Head of caudate nucleus (tissue), 42 donors: ENCODE measurements around the gene TTBK2.

Experiments used
- DNase-seq, 42 donors: peaks; one replicate each; pipeline versions ENCODE4 v3.0.0 to v3.0.0-alpha.2; 2020 to 2021; ENCODE audit warnings: mixed read lengths in 7 of 42
- intact Hi-C: fragments of 100-400 bp; cut with DNase I; formaldehyde crosslinking; loops from one replicate; pipeline ENCODE4 v1.15.0; 2022

The TTBK2 gene

DNA sequence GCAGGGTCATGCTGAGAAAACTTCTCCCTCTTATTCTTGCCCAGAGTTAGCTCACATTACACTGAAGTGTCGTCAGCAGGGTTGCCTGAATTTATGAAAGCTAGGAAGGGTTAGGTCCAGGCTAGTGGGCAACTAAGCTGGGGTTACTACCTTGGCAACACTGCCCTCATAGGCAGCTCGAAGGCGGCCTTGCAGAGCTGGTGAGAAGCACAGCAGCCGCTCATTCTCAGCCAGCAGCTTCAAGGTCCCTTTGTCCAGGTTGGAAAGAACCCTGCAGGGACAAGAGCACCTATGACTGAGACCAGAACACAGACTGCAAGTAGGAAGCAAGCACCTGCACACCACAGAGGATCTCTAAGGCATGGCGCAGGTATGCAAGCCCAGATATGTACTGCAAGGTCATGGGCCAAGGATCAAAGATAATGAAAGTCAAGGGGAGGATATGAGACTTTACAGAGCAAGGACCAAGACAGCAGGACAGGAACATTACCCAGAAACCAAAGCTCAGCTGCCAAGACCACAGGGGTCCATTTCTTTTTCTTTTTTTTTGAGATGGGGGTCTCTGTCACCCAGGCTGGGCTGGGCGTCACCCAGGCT lies 186.4 kb downstream of the TTBK2 start:
- intact Hi-C loops = no loop called here
- no peak for DNase-seq

DNA sequence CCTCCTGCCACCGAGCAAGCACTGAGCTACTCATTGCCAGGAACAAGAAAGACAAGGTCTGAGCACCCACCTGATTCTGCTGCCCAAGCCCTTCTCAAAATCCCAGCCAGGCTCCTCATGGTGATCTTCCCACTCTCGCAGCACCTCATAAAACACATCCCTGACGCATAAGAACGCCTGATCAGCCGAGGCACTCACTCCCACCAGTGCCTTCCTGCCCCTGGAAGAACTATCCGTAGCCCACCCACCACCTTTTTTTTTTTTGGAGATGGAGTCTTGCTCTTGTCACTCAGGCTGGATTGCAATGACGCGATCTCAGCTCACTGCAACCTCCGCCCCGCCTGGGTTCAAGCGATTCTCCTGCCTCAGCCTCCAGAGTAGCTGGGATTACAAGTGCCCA lies 187.6 kb downstream of the TTBK2 start:
- intact Hi-C loops = no loop called here
- DNase-seq = peak in 7 of 42 donors; percentile 16 to 52 (median 34)

DNA sequence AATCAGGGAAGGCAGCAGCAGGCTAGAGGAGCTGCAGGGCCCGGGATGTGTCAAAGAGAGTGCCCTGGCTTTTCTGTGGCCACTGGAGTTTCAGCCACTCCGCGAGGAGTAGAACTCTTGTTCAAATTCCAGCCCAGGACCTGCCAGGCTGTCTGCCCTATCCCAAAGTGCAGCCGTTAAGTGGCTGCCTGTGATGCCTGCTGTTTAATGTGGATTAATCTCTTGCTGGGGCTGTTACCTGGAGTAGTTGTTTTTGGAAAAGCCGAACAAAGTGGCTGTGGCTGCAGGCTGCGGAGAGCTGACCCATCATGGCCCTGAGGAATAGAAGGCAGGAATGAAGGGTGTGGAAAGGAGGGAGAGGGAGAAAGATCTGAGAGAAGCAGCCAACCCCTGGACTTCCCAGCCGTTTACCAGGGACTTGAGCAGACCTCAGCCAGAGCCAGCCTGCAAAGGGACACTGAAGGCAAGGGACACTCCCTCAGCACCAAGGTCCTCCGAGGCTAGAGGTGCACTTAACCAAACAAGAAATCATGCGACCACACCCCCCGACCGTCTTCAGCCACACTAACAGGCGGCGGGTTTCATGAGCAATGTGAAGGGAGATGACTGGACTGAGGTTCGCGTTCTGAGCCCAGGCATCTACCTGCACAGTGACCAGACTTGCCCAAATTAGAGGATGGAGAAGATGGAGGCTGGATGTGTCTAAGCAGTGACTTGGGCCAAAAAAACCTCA lies 188.3 kb downstream of the TTBK2 start:
- DNase-seq = no peak
- intact Hi-C loops = no loop called here

DNA sequence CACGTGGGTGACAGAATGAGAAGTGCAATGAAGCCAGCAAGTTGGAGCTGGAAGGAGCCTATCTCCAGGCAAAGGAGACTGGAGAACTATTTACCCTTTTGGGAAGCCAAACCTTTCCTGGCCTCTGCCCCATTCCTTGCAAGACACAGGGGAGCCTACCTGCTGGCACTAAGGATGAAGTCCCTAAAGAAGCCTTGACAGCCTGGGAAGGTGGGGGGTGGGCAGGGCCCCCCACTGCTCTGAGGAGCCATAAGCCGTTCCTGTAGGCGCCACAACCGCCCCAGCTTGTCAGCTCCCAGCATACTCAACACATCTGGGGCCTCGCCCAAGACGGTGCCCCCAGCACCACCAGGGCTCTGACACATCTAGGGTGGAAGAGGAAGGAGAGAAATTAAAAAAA lies 189.1 kb downstream of the TTBK2 start:
- intact Hi-C loops = no loop called here
- DNase-seq = peak in 5 of 42 donors; percentile 17 to 58 (median 40)

DNA sequence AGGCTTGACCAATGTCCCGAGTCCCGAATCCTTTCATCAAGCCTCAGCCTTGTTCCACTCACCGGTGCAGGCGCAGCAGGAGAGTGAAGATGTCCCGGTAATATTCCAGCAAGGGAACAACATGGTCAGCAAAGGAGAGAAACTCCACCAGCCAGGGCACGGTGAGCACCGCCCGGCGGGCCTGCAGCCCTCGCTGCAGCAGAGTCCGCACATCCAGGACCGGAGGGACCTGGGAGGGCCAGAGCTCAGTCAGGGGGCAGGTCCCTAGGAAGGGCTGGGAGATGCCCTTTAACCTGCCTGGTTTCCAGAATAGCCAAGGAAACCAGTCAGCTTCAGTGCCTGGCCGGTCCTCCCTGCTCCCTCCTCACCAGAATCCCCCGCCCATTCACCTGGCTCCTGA lies 190.0 kb downstream of the TTBK2 start:
- DNase-seq = no peak
- intact Hi-C loops = no loop called here

DNA sequence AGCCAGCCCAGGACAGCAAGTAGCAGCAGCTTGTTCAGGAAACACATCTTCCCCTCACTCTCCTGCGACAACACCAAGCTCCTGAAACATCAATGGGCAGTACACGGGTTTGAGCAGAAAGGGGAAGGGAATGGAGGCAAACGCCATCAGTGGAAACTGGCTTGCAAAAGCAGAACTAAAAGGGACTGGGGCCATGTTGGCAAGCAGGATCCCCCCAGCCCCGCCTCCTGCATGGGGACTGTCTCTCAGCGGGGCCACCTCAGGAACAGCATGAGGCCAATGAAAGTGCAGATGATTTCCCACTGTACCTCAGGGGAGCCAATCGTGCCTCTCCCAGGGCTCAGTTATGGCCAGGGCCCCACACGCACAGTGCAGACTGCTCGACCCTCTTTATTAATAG lies 190.4 kb downstream of the TTBK2 start:
- intact Hi-C loops = no loop called here
- DNase-seq = no peak

DNA sequence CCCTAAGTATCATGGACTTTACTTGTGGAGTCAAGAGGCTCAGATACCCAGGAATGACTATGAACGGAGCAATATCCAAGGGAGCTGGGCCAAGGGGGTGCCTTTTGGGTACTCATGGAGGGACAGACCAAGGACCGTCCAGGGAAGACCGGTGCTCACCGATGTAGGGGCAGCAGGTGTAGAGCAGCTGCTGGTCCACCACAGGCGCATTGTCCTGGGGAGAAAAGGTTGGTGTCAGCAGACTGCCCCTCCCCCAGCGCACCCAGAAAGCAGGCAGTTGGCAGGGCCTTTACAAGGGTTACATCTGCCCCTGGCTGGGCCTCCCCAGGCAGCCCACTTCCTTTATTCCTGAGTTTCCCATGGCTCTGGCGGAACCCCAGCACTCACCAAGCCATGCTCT lies 191.2 kb downstream of the TTBK2 start:
- intact Hi-C loops = no loop called here
- no peak for DNase-seq

DNA sequence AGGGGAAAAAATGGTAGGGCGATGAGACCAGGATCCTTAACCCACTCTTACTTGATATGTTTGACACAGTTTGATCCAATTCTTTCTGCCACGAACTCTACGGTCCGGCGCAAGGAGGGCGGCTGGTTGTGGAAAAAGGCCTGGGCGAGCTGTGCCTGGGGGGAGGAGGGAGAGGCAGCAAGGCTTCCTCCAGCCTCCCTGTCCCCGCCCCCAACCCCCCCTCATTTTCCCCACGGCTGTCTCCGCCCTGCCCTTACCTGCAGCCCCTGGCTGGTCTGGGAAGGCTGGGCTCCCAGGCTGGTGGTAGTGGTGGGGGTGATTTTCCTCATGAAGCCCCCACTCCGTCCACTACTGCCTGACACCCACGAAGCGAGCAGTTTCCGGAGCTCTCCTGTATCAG lies 191.6 kb downstream of the TTBK2 start:
- intact Hi-C loops = no loop called here
- DNase-seq = no peak

DNA sequence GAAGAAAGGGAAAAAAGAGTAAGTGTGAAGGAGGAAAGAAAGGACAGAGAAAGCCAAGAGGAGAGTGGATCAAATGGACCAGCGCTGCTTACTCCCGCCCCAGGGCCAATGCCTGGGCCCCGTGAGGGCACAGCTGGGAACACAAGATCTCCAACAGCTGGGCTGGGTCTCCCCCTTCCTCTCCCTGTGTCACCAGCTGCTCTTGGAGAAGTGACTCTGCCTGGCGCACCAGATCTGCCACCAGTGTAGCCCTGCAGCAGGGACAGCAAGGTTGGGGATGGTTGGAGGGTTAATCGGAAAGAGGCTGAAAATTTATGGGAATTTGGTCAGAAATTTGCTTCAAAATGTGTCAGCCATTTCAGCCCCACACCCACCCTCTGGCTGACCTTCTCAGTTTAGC lies 192.0 kb downstream of the TTBK2 start:
- peak in 24 of 42 donors; percentile 17 to 78 (median 50) for DNase-seq
- intact Hi-C loops = no loop called here

DNA sequence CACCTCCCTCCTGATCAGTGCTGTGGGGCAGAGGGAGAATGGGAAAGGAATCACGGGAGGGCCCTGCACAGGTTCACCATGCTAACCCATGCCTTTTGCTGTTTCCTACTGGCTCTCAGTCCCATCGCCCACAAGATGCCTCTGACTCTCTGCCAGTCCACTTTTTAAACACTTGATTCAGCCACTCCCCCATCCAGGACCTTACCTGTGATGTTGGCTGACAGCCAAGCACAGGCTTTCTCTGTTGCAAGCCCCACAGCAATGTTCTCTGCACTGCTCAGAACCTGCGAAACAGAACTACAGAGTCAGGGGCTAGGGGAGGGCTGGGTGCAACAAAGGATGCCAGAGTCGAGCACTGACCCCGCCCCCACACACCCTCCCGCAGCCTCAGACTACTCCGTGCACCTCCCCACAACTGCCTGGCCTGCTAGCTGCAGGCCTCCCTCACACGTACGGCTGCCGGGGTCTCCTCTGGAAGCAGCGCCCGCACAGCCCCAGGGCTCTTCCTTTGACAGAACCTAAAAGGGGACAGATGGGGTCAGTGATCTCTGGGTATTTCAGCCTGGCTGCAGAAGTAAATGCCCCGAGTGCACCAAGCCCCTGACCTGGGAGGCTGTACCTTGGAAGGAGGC lies 192.7 kb downstream of the TTBK2 start:
- DNase-seq = no peak
- intact Hi-C loops = no loop called here

DNA sequence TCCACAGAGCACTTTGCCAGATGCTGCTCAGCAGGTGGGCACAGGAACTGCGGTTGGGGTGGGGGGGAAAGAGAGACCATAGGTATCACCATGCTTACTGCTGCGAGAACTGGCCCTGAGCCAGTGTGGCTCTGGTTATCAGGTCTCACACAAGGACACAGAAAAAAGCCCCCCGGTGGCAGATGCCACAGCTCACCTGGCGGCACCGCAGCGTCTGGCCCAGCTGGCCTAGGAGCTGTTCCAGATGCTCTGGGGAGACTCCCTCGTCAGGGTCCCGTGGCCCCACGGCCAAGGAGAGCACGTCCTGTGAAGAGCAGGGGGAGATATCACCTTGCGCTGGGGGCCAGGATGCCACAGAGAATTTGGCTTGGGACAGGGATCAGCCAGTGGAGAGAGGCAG lies 194.5 kb downstream of the TTBK2 start:
- no peak for DNase-seq
- intact Hi-C loops = no loop called here

DNA sequence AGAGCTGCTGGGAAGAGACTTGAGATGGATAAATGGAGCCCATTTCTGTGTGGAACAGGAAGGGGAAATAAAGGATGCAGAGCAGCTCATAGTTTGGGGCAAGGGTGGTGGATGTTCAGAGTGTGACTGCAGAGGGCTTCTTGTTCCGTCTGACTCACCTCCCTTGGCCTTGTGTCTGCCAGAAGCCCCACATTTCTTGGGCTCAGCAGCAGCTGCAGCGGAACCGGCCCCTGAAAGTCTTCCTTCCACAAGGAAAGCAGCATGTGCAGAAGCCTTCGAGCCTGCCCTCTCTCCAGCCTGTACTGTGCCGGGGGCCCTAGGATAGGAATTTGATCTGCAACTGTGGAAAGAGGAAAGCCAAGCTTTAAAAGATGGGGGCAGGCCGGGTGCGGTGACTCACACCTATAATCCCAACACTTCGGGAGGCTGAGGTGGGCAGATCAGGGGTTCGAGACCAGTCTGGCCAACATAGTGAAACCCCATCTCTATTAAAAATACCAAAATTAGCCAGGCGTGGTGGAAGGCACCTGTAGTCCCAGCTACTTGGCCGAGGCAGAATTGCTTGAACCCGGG lies 195.2 kb downstream of the TTBK2 start:
- no peak for DNase-seq
- intact Hi-C loops = no loop called here

DNA sequence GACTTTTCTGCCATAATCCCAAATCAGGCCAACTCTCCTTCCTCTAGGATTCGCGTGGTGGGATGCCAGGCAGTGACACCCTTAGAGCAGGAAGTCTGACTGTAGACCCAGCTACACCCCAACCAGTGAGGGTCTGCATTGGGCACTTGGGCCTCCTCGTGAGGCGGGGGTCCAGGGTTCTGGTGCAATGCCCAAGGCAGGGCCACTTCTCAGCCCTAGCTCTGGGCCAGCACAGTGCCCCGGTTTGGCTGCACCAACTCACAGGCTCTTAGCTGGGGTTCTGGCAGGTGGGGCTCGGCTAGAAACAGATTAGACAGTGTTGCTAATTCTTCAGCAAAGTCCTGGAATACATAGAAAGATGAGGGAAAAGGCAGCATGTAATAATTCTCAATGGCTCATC lies 196.3 kb downstream of the TTBK2 start:
- DNase-seq = no peak
- intact Hi-C loops = no loop called here

DNA sequence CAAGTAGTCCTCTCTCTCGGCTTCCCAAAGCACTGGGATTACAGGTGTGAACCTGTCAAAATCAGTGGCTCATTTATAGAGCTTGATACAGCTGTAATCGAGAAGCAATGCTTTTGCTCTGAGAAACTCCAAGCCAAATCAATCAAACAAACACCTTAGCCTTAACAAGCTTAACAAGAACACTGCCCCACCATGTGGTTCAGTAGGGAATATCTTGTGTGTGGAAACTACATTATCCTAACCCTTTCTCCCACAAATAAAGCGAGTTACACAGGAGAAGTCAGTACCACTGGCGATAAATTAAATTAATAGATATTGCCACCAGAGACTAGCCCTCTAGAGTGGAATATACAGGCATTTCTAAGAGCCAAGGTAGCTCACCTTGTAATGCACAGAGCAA lies 197.5 kb downstream of the TTBK2 start:
- intact Hi-C loops = no loop called here
- no peak for DNase-seq

DNA sequence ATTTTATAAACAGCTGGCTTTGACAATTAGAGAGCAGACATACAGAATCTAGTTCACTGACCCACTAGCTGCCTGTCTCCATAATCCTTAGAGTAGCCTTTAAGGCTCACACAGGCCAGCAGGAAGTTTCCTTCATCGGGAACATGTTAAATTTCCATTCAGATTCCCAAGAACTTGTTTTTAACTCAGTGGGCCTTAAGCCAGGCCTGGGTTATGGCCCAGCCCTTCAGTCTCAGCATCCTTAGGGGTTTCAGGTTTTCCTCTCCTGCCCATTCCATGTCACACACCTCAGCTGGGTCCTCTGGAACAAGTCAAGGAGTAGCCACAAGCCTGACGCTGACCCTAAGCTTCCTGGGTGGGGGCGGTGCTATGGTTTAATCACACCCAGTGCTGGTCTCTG lies 198.7 kb downstream of the TTBK2 start:
- intact Hi-C loops = no loop called here
- DNase-seq = no peak

DNA sequence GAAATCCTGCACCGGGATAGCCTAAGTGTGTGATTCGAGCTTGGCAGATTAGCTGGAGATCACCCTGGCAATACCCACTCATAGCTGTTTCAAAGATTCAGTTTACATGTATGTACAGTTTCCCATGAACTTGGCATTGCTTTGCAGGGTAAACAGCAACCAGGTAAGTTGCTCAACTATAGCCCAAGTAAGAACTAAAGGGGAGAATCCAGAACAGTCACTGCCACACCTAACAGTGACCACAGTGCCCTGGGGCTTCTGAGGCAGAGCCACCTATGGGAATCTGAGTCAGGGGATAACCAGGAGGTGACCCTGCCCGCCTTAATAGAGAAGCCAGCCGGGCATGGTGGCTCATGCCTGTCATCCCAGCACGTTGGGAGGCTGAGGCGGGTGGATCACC lies 199.6 kb downstream of the TTBK2 start:
- intact Hi-C loops = no loop called here
- DNase-seq = no peak

DNA sequence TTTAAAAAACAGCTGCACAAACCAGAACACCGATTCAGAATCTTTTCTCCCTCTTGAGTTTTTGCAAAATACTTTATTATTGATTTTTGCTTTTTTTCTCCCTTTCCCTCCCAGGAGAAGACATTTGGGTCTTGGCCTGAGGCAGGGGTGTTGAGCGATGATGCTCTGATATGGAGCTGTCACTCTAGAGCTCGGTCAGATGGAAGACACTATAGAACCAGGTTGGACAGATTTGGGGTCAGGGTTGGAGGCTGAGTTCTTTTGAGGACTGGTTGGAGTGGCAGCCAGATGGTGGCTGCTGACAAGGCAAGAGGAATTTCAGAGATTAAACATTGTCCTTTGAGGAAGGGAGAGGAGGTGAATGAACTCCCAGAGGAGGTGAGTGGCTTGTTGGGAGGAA lies 200.5 kb downstream of the TTBK2 start:
- DNase-seq = no peak
- intact Hi-C loops = no loop called here

DNA sequence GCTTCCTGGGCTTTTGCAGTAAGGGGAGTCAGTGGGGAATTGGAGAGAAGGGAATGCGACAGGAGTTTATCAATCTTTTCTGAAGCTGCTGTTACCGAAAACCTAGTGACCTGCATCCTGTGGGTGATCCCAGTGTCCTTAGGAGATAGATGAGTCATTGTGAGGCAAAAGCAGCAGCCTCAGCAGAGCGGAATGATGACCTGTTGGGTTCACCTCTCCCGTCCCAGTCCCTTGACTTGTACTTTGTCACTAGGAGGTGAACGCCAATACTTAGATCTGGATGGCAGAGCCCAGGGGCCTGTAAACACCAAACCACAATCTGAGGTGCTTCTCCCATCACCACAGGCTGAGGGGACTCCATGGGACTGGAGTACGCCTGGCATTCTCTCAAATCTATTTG lies 201.5 kb downstream of the TTBK2 start:
- intact Hi-C loops = loop anchor here (2.0 kb wide), 1 partner anchor 24 kb away; no protein-coding TSS in a partner anchor
- no peak for DNase-seq

DNA sequence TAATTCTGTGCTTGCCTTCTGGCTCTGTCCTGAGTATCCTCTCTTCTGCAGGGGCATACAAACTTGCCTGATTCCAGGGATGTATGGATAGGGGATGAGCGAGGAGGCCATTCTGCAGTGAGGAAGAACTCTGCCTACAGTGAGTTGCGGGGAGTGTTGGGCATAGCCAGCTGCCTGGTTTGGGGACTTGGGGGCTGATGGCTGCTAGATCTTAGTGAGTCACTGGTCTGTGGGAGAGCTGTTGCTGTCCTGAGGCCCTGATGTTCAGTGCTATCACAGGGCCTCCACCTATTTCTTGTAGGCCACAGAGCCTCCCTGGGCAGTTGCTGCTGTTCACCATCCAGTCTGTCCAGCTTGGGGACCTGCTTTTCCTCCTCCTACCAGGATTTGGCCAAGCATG lies 204.0 kb downstream of the TTBK2 start:
- peak in 1 of 42 donors; percentile 15 for DNase-seq
- intact Hi-C loops = no loop called here

DNA sequence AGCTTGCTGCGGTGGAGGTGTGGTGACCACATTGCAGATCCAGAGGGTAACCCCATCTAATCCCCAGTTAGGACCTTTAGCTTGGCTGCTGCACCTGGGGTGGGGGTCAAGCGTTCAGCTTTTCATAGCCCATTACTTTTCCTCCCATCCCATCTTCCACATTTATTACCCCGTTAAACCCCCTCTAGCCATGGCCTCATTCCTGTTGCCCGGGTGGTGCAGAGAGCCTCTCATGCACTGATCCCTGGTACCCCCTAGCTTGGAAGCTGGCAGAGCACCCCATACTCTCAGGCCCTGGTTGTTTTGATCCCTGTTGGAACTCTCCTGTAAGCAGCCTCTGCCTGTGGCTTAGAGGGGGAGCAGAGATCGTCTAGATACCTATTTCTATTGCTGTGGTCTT lies 204.5 kb downstream of the TTBK2 start:
- intact Hi-C loops = no loop called here
- DNase-seq = peak in 2 of 42 donors; percentile 5 to 8
